GM18517 (cell line): Measurements from ENCODE around the gene CFAP46.

ENCODE experiments used
- ATAC-seq: cut with Tn5 transposase; IDR thresholded peaks from one replicate; pipeline ENCODE4 v1.9.1; 2021; ENCODE audit warnings: mild to moderate bottlenecking, moderate library complexity; ENCODE audit not compliant: unreplicated experiment

The CFAP46 gene

DNA sequence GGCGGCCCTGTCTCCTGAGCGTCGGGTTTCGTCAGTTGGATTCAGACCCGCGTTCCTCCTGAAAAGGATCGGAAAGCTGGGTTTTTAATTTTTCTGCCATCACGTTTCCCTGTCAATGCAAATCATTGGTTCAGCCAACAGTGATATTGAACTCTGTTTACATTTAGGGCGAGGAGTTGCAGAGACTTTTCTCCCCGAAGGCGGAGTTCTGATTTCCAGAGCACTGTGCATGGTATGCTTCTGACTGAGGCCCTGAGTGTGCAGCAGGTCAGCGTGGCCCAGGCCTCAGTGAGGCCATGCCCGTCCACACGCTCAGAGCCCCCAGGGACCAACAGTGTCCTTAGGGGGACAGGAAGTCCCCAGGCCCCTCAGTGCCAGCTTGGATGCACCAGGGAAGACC lies 183.5 kb downstream of the CFAP46 start:
- ATAC-seq = no peak
